ENCODE results near the gene RXRG. TPM values are rescaled to one million over a fixed set of nuclear protein-coding genes. Genes with fewer than 3 reads are reported as not detected.
A peak's percentile ranks its signal among the peaks of the same experiment; 100 is the strongest.

Gene RXRG
- total and polyA plus RNA-seq, 9 of the 15 experiments (the other 6 are each of a cell fraction or from before 2014, with no cell fraction given): not detected

- TF ChIP-seq KDM4B (IDR thresholded peaks at IDR 0.05; ENCODE audit: borderline replicate concordance in 2 of 2, low read depth in 1 of 2): no peak
These were observed 61.1 kb downstream of the RXRG start (continued) for GRCh38 chr1:165383599-165384405.

- 0 out of 3 replicates have a peak, but pooled peaks have one; percentile 23 for ATAC-seq
- in situ Hi-C loops (cut with MboI) (no loop called here), intact Hi-C loops (cut with micrococcal nuclease) (no loop called here)
- Histone ChIP-seq H3K36me3 (ENCODE audit: control insufficient read depth, insufficient read depth, low read length) (no peaks in the 10 kb centered on the region), H3K9me3 (replicated peaks; ENCODE audit: control insufficient read depth, insufficient read depth, low read depth, low read length) (no peaks in the 10 kb centered on the region), H3K4me3 (no peak overlapping the region), H3K9ac (ENCODE audit: insufficient read depth in 1 of 2, low read depth in 2 of 2, low read length in 2 of 2) (no peak overlapping the region), H3K27ac (ENCODE audit: extremely low read depth, low read depth, low read length) (no peak overlapping the region), H3K27me3 (ENCODE audit: control insufficient read depth in 2 of 2, insufficient read depth in 2 of 2, low read length in 2 of 2) (peaks cover 5 to 7% of the 10 kb centered on the region in 2 experiments; a peak in 3 of 5 replicates), H4K20me1 (replicated peaks; ENCODE audit: control insufficient read depth, insufficient read depth, low read length) (no peaks in the 10 kb centered on the region), H3K79me2 (ENCODE audit: control insufficient read depth, insufficient read depth, low read length) (no peaks in the 10 kb centered on the region), H3K4me1 (replicated peaks in 1 of 2; ENCODE audit: control insufficient read depth in 2 of 2, insufficient read depth in 2 of 2, low read length in 2 of 2) (no peaks in the 10 kb centered on the region), H3K9me1 (ENCODE audit: control insufficient read depth, insufficient read depth, low read length) (no peaks in the 10 kb centered on the region), H2AFZ (ENCODE audit: low read depth, low read length) (no peak overlapping the region), H3K4me2 (ENCODE audit: insufficient read depth, low read length) (no peak overlapping the region)
- FAIRE-seq: no peak
- WGBS (ENCODE audit: insufficient coverage, low coverage, missing lambda C conversion rate): 0% methylated on average over 6 of the region's 6 CpGs
- ChIA-PET POLR2A (interaction anchor here (0.6 kb wide), 1 partner anchor 401 kb away, joined by 4 read pairs; no protein-coding TSS in a partner anchor), CTCF (ENCODE audit: low intra/inter-chr PET ratio) (interaction anchor here (0.5 kb wide), 1 partner anchor 1403 kb away, joined by 3 read pairs; no protein-coding TSS in a partner anchor)
- TF ChIP-seq THRAP3 (IDR thresholded peaks at IDR 0.05; ENCODE audit: borderline replicate concordance) (no peak), NRF1 (conservative IDR thresholded peaks at IDR 0.05 in 1 of 2, IDR thresholded peaks at IDR 0.05 in 1 of 2) (peak; percentile 57 to 64; a peak in 3 of 4 replicates)
- DNase-seq (ENCODE audit: extremely low read depth in 1 of 4, low spot score in 3 of 4): no peak
- BruUV-seq (replicated peaks): no TSS peak
These were observed 61.9 kb downstream of the RXRG start for GRCh38 chr1:165383067-165383466.
